ENCODE measurements around the gene GRIA4. TPM values are rescaled to one million over a fixed set of nuclear protein-coding genes. Genes with fewer than 3 reads are reported as not detected.

Gene GRIA4
- total RNA-seq, 1 donor = 5.2 TPM

DNA sequence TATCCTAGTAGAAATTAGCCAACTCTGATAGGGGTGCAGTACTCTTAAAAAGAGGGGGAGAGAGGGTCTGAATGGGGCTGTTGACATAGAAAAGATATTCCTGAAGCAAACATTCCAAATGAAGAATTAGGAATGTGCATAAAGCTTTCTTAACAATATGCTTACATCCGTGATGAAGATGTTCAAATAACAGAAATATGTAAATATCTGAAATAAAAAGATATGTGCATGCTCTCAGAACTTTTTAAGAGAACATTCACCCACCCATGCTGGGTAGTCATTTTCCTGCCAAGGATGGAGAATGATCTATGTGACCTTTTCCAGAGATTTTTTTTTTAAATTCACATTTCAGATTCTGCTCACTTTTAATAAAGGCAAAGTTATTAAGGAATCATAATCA is 80.6 kb downstream of the GRIA4 start:
- TF ChIP-seq, protein P1, sequence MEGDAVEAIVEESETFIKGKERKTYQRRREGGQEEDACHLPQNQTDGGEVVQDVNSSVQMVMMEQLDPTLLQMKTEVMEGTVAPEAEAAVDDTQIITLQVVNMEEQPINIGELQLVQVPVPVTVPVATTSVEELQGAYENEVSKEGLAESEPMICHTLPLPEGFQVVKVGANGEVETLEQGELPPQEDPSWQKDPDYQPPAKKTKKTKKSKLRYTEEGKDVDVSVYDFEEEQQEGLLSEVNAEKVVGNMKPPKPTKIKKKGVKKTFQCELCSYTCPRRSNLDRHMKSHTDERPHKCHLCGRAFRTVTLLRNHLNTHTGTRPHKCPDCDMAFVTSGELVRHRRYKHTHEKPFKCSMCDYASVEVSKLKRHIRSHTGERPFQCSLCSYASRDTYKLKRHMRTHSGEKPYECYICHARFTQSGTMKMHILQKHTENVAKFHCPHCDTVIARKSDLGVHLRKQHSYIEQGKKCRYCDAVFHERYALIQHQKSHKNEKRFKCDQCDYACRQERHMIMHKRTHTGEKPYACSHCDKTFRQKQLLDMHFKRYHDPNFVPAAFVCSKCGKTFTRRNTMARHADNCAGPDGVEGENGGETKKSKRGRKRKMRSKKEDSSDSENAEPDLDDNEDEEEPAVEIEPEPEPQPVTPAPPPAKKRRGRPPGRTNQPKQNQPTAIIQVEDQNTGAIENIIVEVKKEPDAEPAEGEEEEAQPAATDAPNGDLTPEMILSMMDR (IDR thresholded peaks at IDR 0.05; ENCODE audit: insufficient read depth, low read depth, low read length) = no peak
- no peak for DNase-seq (ENCODE audit: low read depth)
- H3K4me3 ChIP-seq (ENCODE audit: low read depth, low read length) = no peak overlapping the region

DNA sequence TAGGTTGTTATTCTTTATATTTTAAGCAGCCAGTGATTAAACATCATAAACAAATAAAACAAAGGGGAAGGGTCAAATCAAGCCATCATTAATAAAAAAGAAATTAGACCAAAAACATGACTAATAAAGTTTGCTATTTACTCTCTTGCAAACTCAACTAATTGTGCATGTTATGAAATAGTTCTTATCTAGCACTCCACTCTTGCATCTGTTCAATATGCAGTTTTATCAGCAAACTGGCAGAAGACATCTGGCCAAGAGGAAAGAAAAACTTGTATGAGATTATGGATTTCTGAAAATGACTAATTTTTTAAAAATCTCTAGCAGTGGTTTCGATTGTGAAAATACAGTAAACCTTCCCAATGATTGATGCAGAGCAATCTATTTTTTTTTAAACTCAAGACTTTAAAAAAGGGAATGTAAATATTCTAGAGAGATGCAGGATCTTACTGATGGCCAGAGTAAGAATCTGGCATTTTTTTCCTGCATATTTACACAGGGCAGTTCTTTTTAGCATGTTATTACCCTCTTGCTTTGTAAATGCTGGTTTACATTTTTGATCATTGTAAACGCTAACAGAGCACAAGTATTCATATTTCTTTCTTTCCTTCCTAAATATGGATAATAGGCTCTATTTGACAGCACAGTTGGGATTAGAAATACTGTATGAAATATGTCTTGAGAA is 83.3 kb downstream of the GRIA4 start:
- no peak overlapping the region for H3K4me3 ChIP-seq (ENCODE audit: low read depth, low read length)
- TF ChIP-seq, protein P1 (IDR thresholded peaks at IDR 0.05; ENCODE audit: insufficient read depth, low read depth, low read length) = no peak
- DNase-seq (ENCODE audit: low read depth) = peak; percentile 19

GRCh38 chr11:105696000-105696399 is 86.1 kb downstream of the GRIA4 start:
- no peak overlapping the region for H3K4me3 ChIP-seq (ENCODE audit: low read depth, low read length)
- TF ChIP-seq, protein P1 (IDR thresholded peaks at IDR 0.05; ENCODE audit: insufficient read depth, low read depth, low read length) = no peak
- DNase-seq (ENCODE audit: low read depth) = no peak

- DNase-seq (ENCODE audit: low read depth) = no peak
- H3K4me3 ChIP-seq (ENCODE audit: low read depth, low read length) = no peak overlapping the region
- TF ChIP-seq, protein P1 (IDR thresholded peaks at IDR 0.05; ENCODE audit: insufficient read depth, low read depth, low read length) = no peak
Observed at GRCh38 chr11:105697291-105697690, 87.4 kb downstream of the GRIA4 start.

DNA sequence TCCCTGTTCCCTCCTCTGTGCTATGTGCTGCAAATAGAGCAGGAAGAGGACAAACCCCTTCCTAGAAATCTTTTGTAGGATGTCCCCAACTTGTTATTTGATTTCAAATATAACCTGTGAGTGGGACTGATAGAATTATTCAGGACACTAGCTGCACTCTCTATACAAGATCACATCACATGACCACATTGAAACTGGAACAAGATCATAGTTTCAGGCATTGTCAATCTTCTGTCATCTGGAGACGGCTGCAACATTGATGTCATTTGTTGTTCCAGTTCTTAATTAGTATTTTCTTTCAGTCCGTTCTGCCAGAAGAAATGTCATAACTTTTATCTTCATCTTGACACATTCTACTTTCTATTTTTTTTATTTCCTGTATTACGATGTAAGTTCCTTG is 89.3 kb downstream of the GRIA4 start:
- TF ChIP-seq, protein P1 (IDR thresholded peaks at IDR 0.05; ENCODE audit: insufficient read depth, low read depth, low read length) = no peak
- DNase-seq (ENCODE audit: low read depth) = no peak
- H3K4me3 ChIP-seq (ENCODE audit: low read depth, low read length) = no peak overlapping the region

GRCh38 chr11:105700271-105700670 is 90.4 kb downstream of the GRIA4 start:
- TF ChIP-seq, protein P1 (IDR thresholded peaks at IDR 0.05; ENCODE audit: insufficient read depth, low read depth, low read length) = no peak
- no peak for DNase-seq (ENCODE audit: low read depth)

GRCh38 chr11:105701098-105701497 is 91.2 kb downstream of the GRIA4 start:
- H3K4me3 ChIP-seq (ENCODE audit: low read depth, low read length) = no peak overlapping the region
- DNase-seq (ENCODE audit: low read depth) = no peak
- TF ChIP-seq, protein P1 (IDR thresholded peaks at IDR 0.05; ENCODE audit: insufficient read depth, low read depth, low read length) = no peak

More at GRCh38 chr11:105700271-105700670, 90.4 kb downstream of the GRIA4 start:
- H3K4me3 ChIP-seq (ENCODE audit: low read depth, low read length) = no peak overlapping the region
